Activated T-helper 1 cell treated with anti-CD3 and anti-CD28 coated beads, Interleukin-12 subunit alpha, Interleukin-12 subunit beta, Interleukin-2, Interleukin-4 antibody, amounts not matched to agents 30 ng/mL and 10 ng/mL and 1 ng/mL, durations not matched to agents 14 hours and 24 hours and 36 hours (primary cell): ENCODE data around the gene C16orf86. TPM values are rescaled to one million over a fixed set of nuclear protein-coding genes. Genes with fewer than 3 reads are reported as not detected.

Source experiments
- DNase-seq: peaks from one replicate; pipeline ENCODE4 v3.0.0; 2021; ENCODE audit warnings: low spot score
- H3K27ac Mint-ChIP-seq: one replicate; pipeline ENCODE4 v1.8.0; 2021; ENCODE audit warnings: mild to moderate bottlenecking, mixed read lengths
- H3K27me3 Mint-ChIP-seq: one replicate; pipeline ENCODE4 v1.8.0; 2022; ENCODE audit warnings: mild to moderate bottlenecking, moderate library complexity, mixed read lengths; ENCODE audit not compliant: insufficient read depth
- H3K36me3 Mint-ChIP-seq: one replicate; pipeline ENCODE4 v1.8.0; 2021; ENCODE audit warnings: low read depth, mixed read lengths
- H3K4me1 Mint-ChIP-seq: one replicate; pipeline ENCODE4 v1.8.0; 2021; ENCODE audit warnings: low read depth, mixed read lengths
- H3K4me3 Mint-ChIP-seq: one replicate; pipeline ENCODE4 v1.8.0; 2021; ENCODE audit warnings: mild to moderate bottlenecking, moderate library complexity, mixed read lengths
- H3K9me3 Mint-ChIP-seq: one replicate; pipeline ENCODE4 v1.8.0; 2021; ENCODE audit warnings: mixed read lengths
- intact Hi-C: fragments of 100-400 bp; cut with micrococcal nuclease; formaldehyde crosslinking; loops from one replicate; pipeline ENCODE4 v1.15.1; 2024
- total RNA-seq: library from RNA; stranded (reverse); gene quantifications from 2 replicates; pipeline ENCODE4 v1.2.3, GENCODE V29; 2022

C16orf86 gene
- total RNA-seq, 1 donor from 2014 or later, result 1.4 TPM

DNA sequence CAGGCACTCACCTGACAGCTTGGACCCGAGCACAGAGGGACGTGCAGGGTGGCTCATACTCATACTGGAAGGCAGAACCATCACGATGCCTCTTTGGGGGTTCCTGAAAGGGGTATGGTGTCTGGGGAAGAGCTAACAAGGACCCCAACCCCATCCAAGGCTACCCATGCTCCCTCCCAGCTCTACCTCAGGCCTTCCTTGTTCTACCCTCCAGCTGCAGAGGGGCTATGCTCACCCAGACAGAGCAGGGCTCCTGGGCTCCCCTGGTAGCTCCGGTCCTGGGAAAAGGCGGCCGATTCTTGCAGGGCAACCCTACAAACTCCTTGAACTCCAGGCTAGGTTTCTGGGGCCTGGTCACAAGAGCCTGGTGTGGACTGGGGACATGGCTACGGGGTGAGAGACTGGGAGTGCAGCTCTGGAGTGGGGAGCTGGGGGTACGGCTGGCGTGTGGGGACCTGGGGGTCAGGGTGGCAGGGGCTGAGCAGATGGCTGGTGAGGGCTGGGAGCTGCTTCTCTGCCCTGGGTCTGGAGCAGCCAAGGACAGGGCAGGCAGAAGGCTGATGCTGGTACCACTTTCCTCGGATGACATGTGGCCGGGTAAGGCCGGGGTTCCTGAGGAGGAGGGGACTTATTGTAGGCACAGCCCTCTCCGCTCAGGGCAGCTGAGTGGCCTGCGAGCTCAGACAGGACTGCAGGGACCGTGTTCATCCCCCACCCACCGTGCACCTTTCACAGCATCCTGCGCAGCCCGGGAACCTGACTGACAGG lies 8.7 kb upstream of the C16orf86 start:
- DNase-seq, result no peak
- H3K4me1 Mint-ChIP-seq, result peaks cover 15% of the 10 kb centered on the region
- intact Hi-C loops, result no loop called here
- no peaks in the 10 kb centered on the region for H3K27me3 Mint-ChIP-seq
- no peak overlapping the region for H3K27ac Mint-ChIP-seq
- peak overlapping the region; percentile 92 for H3K4me3 Mint-ChIP-seq
- no peaks in the 10 kb centered on the region for H3K9me3 Mint-ChIP-seq
- peaks cover 10% of the 10 kb centered on the region for H3K36me3 Mint-ChIP-seq

DNA sequence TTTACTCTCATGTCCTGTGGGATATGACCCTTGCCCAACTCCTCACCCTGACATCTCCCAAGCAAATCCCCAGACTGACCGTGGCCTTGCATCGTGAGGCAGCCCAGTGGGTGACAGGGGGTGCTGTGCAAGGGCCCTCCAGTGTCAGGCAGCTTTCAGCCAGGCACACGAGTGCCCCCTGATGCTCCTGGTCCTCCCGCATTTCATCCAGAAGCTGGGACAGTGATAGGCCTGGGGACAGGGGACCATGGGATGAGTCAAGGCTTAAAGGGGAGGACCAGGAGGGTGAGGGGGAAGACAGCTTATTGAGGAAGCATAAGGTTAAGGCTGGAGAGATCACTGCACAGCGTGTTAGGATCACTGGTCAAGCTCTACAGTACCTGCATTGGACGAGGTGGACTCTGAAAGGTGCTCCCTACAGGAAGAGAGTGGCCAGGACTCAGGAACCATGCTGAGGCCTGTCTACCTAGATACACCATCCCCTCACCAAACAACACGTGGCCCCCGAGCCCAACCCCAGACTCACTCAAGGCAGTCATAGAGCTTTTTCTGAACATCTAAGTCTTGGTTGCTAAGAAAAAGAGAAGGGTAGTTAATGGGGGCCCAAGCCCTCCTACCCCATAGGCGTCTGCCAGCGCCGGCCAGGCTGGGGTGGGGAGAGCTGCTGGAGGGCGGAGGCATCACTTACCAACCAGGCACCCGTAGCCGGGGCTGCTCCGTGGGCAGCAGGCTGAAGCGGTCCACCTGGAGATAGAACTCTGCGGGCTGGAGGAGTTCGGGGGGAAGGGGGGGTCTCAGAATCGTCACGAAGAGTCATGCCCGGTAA lies 7.6 kb upstream of the C16orf86 start:
- H3K9me3 Mint-ChIP-seq, result no peaks in the 10 kb centered on the region
- peak overlapping the region; percentile 82 for H3K27ac Mint-ChIP-seq
- DNase-seq, result no peak
- H3K27me3 Mint-ChIP-seq, result no peaks in the 10 kb centered on the region
- peak overlapping the region; percentile 92 for H3K4me3 Mint-ChIP-seq
- peaks cover 10% of the 10 kb centered on the region for H3K36me3 Mint-ChIP-seq
- H3K4me1 Mint-ChIP-seq, result peaks cover 16% of the 10 kb centered on the region
- intact Hi-C loops, result no loop called here

DNA sequence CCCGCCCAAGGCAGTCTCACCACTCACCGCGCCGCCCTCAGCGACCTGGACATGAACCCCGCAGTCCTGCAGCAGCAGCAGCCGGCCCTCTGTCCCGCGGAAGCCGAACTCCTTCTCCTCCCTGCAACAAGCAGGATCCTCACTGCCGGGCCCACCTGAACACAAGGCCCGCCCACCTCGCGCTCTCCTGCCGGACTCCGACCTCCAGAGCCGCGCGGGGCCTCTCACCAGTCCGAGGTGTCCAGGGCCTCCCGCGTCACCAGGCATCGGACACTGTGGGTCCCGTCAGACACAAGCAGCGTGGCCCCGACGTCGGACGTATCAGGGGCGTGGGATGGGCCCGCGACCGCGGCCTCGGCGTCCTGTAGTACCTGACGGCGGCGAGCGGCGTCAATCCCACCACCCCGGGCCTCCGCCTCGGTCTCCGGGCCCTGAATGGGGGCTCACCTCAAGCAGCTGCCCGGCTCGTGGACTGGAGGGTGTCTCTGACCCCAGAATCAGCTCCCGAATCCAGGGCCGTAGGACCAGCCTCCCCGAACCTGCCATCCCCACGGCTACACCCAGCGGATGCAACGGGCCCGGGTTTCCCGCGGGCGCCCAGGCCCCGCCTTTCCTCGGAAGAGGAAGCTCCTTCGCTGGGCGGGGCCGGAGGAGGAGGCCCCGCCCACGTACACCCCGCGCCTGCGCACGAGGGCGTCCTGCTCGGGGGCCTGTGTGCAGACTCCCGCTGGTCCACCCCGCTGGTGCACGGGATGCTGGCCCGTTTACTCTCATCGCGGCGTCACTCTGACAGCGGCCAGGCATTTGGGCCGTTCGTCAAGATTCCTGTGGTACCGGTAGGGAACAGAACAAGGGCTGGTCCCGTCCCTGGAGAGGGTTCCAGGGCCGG lies 6.7 kb upstream of the C16orf86 start, which contains the start of gene ACD:
ACD (minus strand) TSS at position 586 of the 889 bp plus-strand sequence; CDS start at position 546, 40 bp downstream.
- intact Hi-C loops, result loop anchor here (1.0 to 5.0 kb wide), 12 partner anchors 8 to 433 kb away; partner anchors contain the start of genes ATP6V0D1, CARMIL2, CTCF and GFOD2
- Mint-ChIP-seq H3K36me3 (peaks cover 6% of the 10 kb centered on the region), H3K27ac (peak within 1 kb of the TSS; percentile 97), H3K9me3 (no peaks in the 10 kb centered on the region), H3K4me3 (peak within 1 kb of the TSS; percentile 92), H3K4me1 (peaks cover 20% of the 10 kb centered on the region), H3K27me3 (no peaks in the 10 kb centered on the region)
- peak; percentile 94 for DNase-seq

DNA sequence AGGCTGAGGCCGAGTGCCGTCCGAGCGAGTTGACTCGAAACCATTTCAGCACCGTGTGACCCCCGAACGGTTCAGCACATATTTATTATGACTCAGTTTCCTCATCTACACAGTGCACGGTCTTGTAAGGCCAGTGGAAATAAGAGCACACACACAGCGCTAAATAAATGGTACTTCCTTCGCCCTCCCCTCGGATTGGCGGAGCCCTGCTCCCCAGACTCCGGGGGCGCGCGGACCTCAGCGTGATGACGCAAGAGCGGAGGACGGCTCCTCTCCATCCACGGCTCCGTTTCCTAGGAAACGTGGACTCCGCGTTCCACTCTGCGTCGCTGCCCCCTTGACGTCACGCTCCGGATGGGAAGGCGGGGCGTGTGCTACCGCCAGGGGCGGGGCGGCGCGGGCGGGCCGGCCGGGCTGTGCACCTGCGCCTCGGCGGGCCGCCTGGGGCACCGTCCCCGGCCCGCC lies 6.0 kb upstream of the C16orf86 start, which contains the start of gene PARD6A:
PARD6A (plus strand) TSS at position 397 of the 465 bp plus-strand sequence. CDS start 79 bp downstream, outside the sequence.
- peak within 1 kb of the TSS; percentile 97 for H3K27ac Mint-ChIP-seq
- peak within 1 kb of the TSS; percentile 92 for H3K4me3 Mint-ChIP-seq
- no peaks in the 10 kb centered on the region for H3K27me3 Mint-ChIP-seq
- no peaks in the 10 kb centered on the region for H3K9me3 Mint-ChIP-seq
- peak; percentile 96 for DNase-seq
- H3K36me3 Mint-ChIP-seq, result peaks cover 2% of the 10 kb centered on the region
- H3K4me1 Mint-ChIP-seq, result peaks cover 20% of the 10 kb centered on the region
- intact Hi-C loops, result loop anchor here (1.0 to 5.0 kb wide), 12 partner anchors 8 to 433 kb away; partner anchors contain the start of genes ATP6V0D1, CARMIL2, CTCF and GFOD2

DNA sequence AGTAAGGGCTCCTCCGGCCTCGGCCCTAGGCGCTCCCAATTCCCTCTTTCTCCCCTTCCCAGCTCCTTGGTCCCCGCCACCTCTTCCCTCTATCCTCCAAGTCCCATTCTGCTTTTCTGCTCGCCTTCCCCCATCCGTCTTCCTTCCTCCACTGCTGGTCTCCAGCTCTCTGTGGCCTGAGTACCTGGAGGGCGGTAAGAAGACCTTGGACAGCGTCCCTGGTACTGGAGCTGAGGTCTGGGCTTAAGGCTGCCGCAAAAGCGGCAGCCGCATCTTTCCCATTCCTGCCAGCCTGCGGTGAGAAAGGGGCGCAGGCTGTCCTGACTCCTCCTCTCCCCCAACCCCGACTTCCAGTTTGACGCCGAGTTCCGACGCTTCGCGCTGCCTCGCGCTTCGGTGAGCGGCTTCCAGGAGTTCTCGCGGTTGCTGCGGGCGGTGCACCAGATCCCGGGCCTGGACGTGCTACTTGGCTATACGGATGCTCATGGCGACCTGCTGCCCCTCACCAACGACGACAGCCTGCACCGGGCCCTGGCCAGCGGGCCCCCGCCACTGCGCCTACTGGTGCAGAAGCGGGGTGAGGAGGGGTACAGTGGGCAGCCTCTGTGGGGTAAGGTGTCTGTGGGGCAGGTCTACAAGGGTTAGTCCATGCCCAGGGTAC lies 5.4 kb upstream of the C16orf86 start:
- H3K4me3 Mint-ChIP-seq, result peak overlapping the region; percentile 90
- no peaks in the 10 kb centered on the region for H3K36me3 Mint-ChIP-seq
- H3K27ac Mint-ChIP-seq, result peak overlapping the region; percentile 86

DNA sequence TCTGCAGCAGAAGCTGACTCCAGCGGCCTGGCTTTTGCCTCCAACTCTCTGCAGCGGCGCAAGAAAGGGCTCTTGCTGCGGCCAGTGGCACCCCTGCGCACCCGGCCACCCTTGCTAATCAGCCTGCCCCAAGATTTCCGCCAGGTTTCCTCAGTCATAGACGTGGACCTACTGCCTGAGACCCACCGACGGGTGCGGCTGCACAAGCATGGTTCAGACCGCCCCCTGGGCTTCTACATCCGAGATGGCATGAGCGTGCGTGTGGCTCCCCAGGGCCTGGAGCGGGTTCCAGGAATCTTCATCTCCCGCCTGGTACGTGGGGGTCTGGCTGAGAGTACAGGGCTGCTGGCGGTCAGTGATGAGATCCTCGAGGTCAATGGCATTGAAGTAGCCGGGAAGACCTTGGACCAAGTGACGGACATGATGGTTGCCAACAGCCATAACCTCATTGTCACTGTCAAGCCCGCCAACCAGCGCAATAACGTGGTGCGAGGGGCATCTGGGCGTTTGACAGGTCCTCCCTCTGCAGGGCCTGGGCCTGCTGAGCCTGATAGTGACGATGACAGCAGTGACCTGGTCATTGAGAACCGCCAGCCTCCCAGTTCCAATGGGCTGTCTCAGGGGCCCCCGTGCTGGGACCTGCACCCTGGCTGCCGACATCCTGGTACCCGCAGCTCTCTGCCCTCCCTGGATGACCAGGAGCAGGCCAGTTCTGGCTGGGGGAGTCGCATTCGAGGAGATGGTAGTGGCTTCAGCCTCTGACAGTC lies 4.5 kb upstream of the C16orf86 start:
- intact Hi-C loops, result loop anchor here (2.0 to 5.0 kb wide), 4 partner anchors 115 to 435 kb away; partner anchors contain the start of genes THAP11 and TMEM208
- Mint-ChIP-seq H3K4me3 (peak overlapping the region; percentile 90), H3K27me3 (no peaks in the 10 kb centered on the region), H3K36me3 (no peaks in the 10 kb centered on the region), H3K27ac (peak overlapping the region; percentile 86), H3K4me1 (peaks cover 20% of the 10 kb centered on the region), H3K9me3 (no peaks in the 10 kb centered on the region)
- DNase-seq, result no peak

More for the DNA sequence above, 5.4 kb upstream of the C16orf86 start:
- Mint-ChIP-seq H3K4me1 (peaks cover 20% of the 10 kb centered on the region), H3K9me3 (no peaks in the 10 kb centered on the region), H3K27me3 (no peaks in the 10 kb centered on the region)
- intact Hi-C loops, result loop anchor here (2.0 to 5.0 kb wide), 4 partner anchors 114 to 434 kb away; partner anchors contain the start of genes THAP11 and TMEM208
- DNase-seq, result no peak

DNA sequence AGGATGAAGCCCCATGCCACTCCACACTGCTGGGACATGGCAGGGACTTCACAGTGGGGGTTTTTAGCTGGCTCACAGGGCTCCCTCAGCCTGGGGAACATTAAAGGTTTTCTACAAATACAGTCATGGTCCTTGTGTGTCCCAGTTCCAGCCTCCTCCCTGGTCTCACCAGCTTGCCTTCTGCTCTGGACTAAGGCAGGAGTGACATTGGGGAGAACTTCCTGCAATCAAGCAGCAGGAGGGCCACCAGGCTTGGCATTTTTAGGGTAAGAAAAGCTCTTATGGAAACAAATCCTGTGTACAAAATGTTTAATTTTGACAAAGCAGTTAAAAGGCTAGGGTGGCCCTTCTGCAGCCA lies 4.0 kb upstream of the C16orf86 start:
- no peak for DNase-seq
- intact Hi-C loops, result loop anchor here (5.0 kb wide), 1 partner anchor 435 kb away; the partner anchor contains the start of gene TMEM208
- no peak overlapping the region for H3K27ac Mint-ChIP-seq
- H3K9me3 Mint-ChIP-seq, result no peaks in the 10 kb centered on the region
- no peak overlapping the region for H3K4me3 Mint-ChIP-seq
- peaks cover 20% of the 10 kb centered on the region for H3K4me1 Mint-ChIP-seq
- H3K36me3 Mint-ChIP-seq, result no peaks in the 10 kb centered on the region
- H3K27me3 Mint-ChIP-seq, result no peaks in the 10 kb centered on the region

DNA sequence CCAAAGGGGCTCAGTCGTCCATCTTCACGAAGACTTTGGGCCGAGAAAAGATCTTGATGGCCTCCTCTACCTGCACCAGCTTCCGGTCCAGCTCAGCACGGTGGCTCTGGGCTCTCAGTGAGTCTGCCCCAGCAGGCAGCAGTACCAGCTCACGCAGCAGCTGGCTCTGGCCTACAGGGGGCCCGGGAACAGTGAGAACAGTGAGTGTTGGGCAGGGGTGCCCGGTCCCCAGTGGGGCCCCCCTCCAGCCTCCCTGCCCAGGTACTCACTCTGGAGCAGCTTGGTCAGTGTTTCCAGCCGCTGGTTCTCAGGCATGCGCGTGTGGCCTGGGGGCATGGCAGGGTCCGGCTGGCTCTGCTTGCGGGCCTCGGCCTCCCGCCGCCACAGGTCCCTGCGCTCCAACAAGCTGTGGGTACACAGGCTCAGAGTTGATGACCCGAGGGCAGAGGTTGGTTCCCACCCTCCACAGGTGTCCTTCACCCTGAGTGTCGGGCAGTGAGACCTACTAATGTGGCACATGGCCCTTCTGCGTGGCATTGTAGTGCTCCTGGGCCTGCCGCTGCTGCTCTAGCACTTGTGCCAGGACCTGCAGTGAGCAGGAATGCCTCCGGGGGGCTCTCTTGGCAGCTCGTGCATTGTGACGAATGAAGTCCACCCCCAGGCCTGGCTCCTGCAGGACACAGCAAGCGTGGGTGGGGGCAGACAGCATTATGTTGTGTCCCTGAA lies 3.3 kb upstream of the C16orf86 start:
- DNase-seq, result no peak
- Mint-ChIP-seq H3K27me3 (no peaks in the 10 kb centered on the region), H3K4me3 (peak overlapping the region; percentile 33), H3K36me3 (no peaks in the 10 kb centered on the region), H3K4me1 (peaks cover 20% of the 10 kb centered on the region), H3K27ac (no peak overlapping the region), H3K9me3 (no peaks in the 10 kb centered on the region)
- intact Hi-C loops, result loop anchor here (5.0 kb wide), 1 partner anchor 436 kb away; the partner anchor contains the start of gene TMEM208

DNA sequence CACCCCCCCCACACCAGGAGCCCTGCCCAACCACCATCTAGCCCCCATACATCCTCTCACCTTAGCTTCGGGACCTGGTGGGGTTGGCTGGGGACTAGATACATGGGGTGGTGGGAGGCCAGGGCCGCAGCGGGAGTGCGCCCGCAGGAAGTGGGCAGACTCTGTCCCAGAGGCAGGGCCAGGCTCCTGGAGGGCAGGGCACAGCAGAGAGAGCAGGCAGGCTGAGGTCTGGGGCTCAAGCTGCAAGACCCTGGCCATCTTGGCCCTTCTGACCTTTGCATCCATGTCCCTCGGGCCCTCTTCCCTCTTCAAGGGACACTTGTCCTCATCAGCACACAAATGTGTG lies 2.8 kb upstream of the C16orf86 start:
- Mint-ChIP-seq H3K9me3 (no peaks in the 10 kb centered on the region), H3K27me3 (no peaks in the 10 kb centered on the region), H3K4me1 (peaks cover 14% of the 10 kb centered on the region), H3K36me3 (no peaks in the 10 kb centered on the region), H3K4me3 (no peak overlapping the region), H3K27ac (no peak overlapping the region)
- intact Hi-C loops, result loop anchor here (5.0 kb wide), 1 partner anchor 437 kb away; the partner anchor contains the start of gene TMEM208
- no peak for DNase-seq

DNA sequence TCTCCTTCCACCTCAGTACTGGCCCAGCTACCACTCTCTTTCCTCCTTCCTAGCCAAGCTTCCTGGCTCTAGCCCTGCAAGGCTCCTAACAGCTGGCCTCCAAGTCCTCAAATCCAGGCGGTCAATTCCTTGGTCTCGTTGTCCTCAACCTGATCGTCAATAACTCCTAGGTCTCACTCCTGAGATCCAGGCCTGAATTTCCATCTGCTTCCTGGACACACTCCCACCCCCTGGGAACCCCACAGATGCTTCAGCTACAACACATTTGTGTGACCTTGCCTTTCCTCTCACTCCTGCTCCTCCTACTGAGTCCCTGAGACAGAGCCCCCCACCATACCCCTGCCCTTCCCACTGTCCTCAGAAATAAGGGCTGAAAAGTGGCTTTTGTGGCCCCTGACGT lies 2.4 kb upstream of the C16orf86 start:
- H3K36me3 Mint-ChIP-seq, result no peaks in the 10 kb centered on the region
- peaks cover 11% of the 10 kb centered on the region for H3K4me1 Mint-ChIP-seq
- intact Hi-C loops, result loop anchor here (5.0 kb wide), 1 partner anchor 437 kb away; the partner anchor contains the start of gene TMEM208
- no peaks in the 10 kb centered on the region for H3K27me3 Mint-ChIP-seq
- no peak overlapping the region for H3K4me3 Mint-ChIP-seq
- no peak overlapping the region for H3K27ac Mint-ChIP-seq
- H3K9me3 Mint-ChIP-seq, result no peaks in the 10 kb centered on the region
- DNase-seq, result no peak
